CD14-positive monocyte (primary cell): Measurements from ENCODE around the gene CNKSR2. TPM values are rescaled to one million over a fixed set of nuclear protein-coding genes. Genes with fewer than 3 reads are reported as not detected.

Source experiments
- DNase-seq, 3 donors: peaks; one replicate each; pipeline ENCODE4 v3.0.0-alpha.2; 2011 to 2022
- H2AFZ ChIP-seq: 2 replicates; pipeline ENCODE4 v1.6.0; 2012; ENCODE audit warnings: mild to moderate bottlenecking, low read depth, low read length, inconsistent platforms; ENCODE audit not compliant: insufficient read depth, poor library complexity, severe bottlenecking
- H3K27ac ChIP-seq, 2 donors: 1 replicate in 1 of 2; 2 replicates in 1 of 2; pipeline ENCODE4 v1.5.1; 2012 to 2013; ENCODE audit warnings: low read length in 2 of 2, control low read depth in 1 of 2, inconsistent platforms in 1 of 2, low read depth in 1 of 2, mild to moderate bottlenecking in 1 of 2
- H3K27me3 ChIP-seq, 2 donors: one replicate each; pipeline versions ENCODE4 v1.6.0 to v1.6.1; 2011 to 2013; ENCODE audit warnings: low read length in 2 of 2; ENCODE audit not compliant: control insufficient read depth in 2 of 2, insufficient read depth in 2 of 2
- H3K36me3 ChIP-seq, 2 donors: replicated peaks in 1 of 2; 1 replicate in 1 of 2; 2 replicates in 1 of 2; pipeline versions ENCODE4 v1.5.1 to v1.6.1; 2012 to 2013; ENCODE audit warnings: low read length in 2 of 2, control low read depth in 1 of 2, inconsistent platforms in 1 of 2, mild to moderate bottlenecking in 1 of 2; ENCODE audit not compliant: insufficient read depth in 2 of 2, control insufficient read depth in 1 of 2
- H3K4me1 ChIP-seq, 2 donors: 1 replicate in 1 of 2; 2 replicates in 1 of 2; pipeline versions ENCODE4 v1.5.1 to v1.6.1; 2012 to 2013; ENCODE audit warnings: low read length in 2 of 2, control low read depth in 1 of 2, inconsistent platforms in 1 of 2, mild to moderate bottlenecking in 1 of 2, moderate library complexity in 1 of 2; ENCODE audit not compliant: insufficient read depth in 2 of 2, control insufficient read depth in 1 of 2
- H3K4me2 ChIP-seq: replicated peaks from 2 replicates; pipeline ENCODE3; 2012; ENCODE audit warnings: low read length, moderate library complexity, mild to moderate bottlenecking; ENCODE audit not compliant: poor library complexity, severe bottlenecking; ENCODE audit errors: extremely low read depth
- H3K4me3 ChIP-seq, 3 experiments: fragments of 200-600 bp in 1 of 3; sonication (generic) in 1 of 3; replicated peaks in 1 of 3; 1 replicate in 2 of 3; 2 replicates in 1 of 3; pipeline ENCODE4 v1.5.1; 2011 to 2013; ENCODE audit warnings: low read length in 3 of 3, mild to moderate bottlenecking in 3 of 3, control low read depth in 2 of 3, low read depth in 2 of 3, inconsistent platforms in 1 of 3, moderate library complexity in 1 of 3
- H3K79me2 ChIP-seq: 2 replicates; pipeline ENCODE4 v1.6.0; 2012; ENCODE audit warnings: mild to moderate bottlenecking, control low read depth, inconsistent platforms, low read length, moderate library complexity; ENCODE audit not compliant: insufficient read depth
- H3K9ac ChIP-seq: 2 replicates; pipeline ENCODE4 v1.6.0; 2017; ENCODE audit warnings: low read length, mild to moderate bottlenecking; ENCODE audit not compliant: insufficient read depth, poor library complexity, severe bottlenecking
- H3K9me3 ChIP-seq, 2 donors: replicated peaks in 1 of 2; 1 replicate in 1 of 2; 2 replicates in 1 of 2; pipeline versions ENCODE4 v1.5.1 to v1.6.1; 2012 to 2013; ENCODE audit warnings: low read length in 2 of 2, control low read depth in 1 of 2; ENCODE audit not compliant: control insufficient read depth in 1 of 2, insufficient read depth in 1 of 2
- H4K20me1 ChIP-seq: 2 replicates; pipeline ENCODE4 v1.6.0; 2012; ENCODE audit warnings: mild to moderate bottlenecking, low read length, control low read depth, moderate library complexity; ENCODE audit not compliant: insufficient read depth
- H3K27ac Mint-ChIP-seq, 7 donors: one replicate each; pipeline ENCODE4 v1.8.0; 2020; ENCODE audit warnings: mild to moderate bottlenecking in 7 of 7, mixed read lengths in 7 of 7, moderate library complexity in 6 of 7, inconsistent platforms in 2 of 7
- H3K27me3 Mint-ChIP-seq, 3 donors: one replicate each; pipeline ENCODE4 v1.8.0; 2021 to 2022; ENCODE audit warnings: low read depth in 3 of 3, mild to moderate bottlenecking in 3 of 3, mixed read lengths in 3 of 3, moderate library complexity in 3 of 3, inconsistent platforms in 1 of 3
- H3K36me3 Mint-ChIP-seq, 2 donors: one replicate each; pipeline ENCODE4 v1.8.0; 2020; ENCODE audit warnings: mixed read lengths in 2 of 2, inconsistent platforms in 1 of 2, mild to moderate bottlenecking in 1 of 2
- H3K4me1 Mint-ChIP-seq: one replicate; pipeline ENCODE4 v1.8.0; 2020; ENCODE audit warnings: mild to moderate bottlenecking, mixed read lengths
- H3K4me3 Mint-ChIP-seq, 2 donors: one replicate each; pipeline ENCODE4 v1.8.0; 2020; ENCODE audit warnings: mild to moderate bottlenecking in 2 of 2, mixed read lengths in 2 of 2, moderate library complexity in 1 of 2
- H3K9me3 Mint-ChIP-seq, 7 donors: one replicate each; pipeline ENCODE4 v1.8.0; 2020 to 2022; ENCODE audit warnings: mixed read lengths in 7 of 7, mild to moderate bottlenecking in 6 of 7, moderate library complexity in 6 of 7, inconsistent platforms in 2 of 7
- WGBS: methylation state at CpG from one replicate; pipeline ENCODE4 v1.1.5; 2013; ENCODE audit warnings: missing lambda C conversion rate; ENCODE audit not compliant: insufficient coverage; 5-methylcytosine and 5-hydroxymethylcytosine counted together
- intact Hi-C, 2 donors: fragments of 100-400 bp; cut with micrococcal nuclease; formaldehyde crosslinking; loops; one replicate each; pipeline versions ENCODE4 v1.15.0 to v1.15.1; 2023
- polyA plus RNA-seq, 3 donors: library from polyadenylated mRNA; depleted of rRNA in 1 of 3; unstranded in 2 of 3; stranded (reverse) in 1 of 3; fragments of 300-500 nt in 2 of 3; fragments of >200 nt in 1 of 3; fragmentation: Illumina TruSeq in 2 of 3; gene quantifications; 1 replicate in 2 of 3; 2 replicates in 1 of 3; pipeline ENCODE4 v1.2.3, GENCODE V29; 2012 to 2021
- TF ChIP-seq, protein P1 (sequence below): fragments of 200-600 bp; IDR thresholded peaks from one replicate; pipeline ENCODE4 v1.8.0; 2022; ENCODE audit warnings: antibody characterized with exemption, mild to moderate bottlenecking

The CNKSR2 gene
- polyA plus RNA-seq, 3 donors: 0.12 TPM; not detected in 2

DNA sequence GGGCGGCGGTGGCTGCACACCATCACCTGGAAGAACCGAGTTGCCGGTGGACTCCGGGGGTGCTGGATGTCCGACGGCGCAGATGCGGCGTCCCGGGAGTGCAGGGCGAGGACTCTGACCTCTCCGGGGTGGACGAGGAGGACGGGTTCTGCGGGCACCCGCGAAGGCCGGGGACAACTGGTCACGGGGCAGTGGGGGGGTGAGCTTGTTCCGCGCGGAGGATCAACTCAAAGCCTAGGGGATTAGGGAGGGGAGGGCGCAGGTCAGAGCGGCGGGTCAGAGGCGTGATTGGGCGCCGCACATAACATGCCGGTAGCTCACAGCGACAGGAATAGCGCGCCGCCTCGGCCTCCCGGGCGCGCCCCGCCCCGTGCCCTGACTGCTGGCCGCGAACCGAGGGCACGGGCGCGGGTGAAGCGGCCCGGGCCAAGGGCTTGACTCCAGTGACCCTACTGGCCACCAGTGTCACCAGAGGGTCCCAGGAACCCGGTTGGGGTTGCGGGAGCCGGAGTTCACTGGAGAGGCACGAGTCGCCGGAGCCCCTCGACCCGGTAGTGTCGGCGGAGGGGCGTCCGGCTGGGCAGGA is 284.0 kb downstream of the CNKSR2 start, which contains the start of gene KLHL34:
Gene KLHL34 (minus strand): TSS at position 179 of the 586 bp plus-strand sequence. CDS start 542 bp downstream, outside the sequence.
- 4% methylated on average over 43 of the region's 60 CpGs for WGBS
- Mint-ChIP-seq H3K36me3 (no peaks in the 10 kb centered on the region), H3K9me3 (peaks cover 2 to 24% (median 9%) of the 10 kb centered on the region in 7 donors), H3K4me3 (peak within 1 kb of the TSS in 1 of 2 donors; percentile 75), H3K4me1 (peaks cover 2% of the 10 kb centered on the region), H3K27ac (peak within 1 kb of the TSS in 1 of 7 donors; percentile 11), H3K27me3 (peaks cover 23 to 55% (median 42%) of the 10 kb centered on the region in 3 donors)
- Histone ChIP-seq H3K9ac (no peak within 1 kb of the TSS), H3K27me3 (peaks cover 5 to 45% of the 10 kb centered on the region in 2 donors), H3K4me1 (no peaks in the 10 kb centered on the region), H3K4me3 (no peak within 1 kb of the TSS), H3K79me2 (no peaks in the 10 kb centered on the region), H4K20me1 (no peaks in the 10 kb centered on the region), H3K36me3 (no peaks in the 10 kb centered on the region), H3K9me3 (peaks cover 4 to 27% of the 10 kb centered on the region in 2 donors), H3K4me2 (no peak within 1 kb of the TSS), H2AFZ (no peak within 1 kb of the TSS), H3K27ac (no peak within 1 kb of the TSS)
- intact Hi-C loops: no loop called here
- no peak for DNase-seq
- TF ChIP-seq, protein P1, sequence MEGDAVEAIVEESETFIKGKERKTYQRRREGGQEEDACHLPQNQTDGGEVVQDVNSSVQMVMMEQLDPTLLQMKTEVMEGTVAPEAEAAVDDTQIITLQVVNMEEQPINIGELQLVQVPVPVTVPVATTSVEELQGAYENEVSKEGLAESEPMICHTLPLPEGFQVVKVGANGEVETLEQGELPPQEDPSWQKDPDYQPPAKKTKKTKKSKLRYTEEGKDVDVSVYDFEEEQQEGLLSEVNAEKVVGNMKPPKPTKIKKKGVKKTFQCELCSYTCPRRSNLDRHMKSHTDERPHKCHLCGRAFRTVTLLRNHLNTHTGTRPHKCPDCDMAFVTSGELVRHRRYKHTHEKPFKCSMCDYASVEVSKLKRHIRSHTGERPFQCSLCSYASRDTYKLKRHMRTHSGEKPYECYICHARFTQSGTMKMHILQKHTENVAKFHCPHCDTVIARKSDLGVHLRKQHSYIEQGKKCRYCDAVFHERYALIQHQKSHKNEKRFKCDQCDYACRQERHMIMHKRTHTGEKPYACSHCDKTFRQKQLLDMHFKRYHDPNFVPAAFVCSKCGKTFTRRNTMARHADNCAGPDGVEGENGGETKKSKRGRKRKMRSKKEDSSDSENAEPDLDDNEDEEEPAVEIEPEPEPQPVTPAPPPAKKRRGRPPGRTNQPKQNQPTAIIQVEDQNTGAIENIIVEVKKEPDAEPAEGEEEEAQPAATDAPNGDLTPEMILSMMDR: no peak

DNA sequence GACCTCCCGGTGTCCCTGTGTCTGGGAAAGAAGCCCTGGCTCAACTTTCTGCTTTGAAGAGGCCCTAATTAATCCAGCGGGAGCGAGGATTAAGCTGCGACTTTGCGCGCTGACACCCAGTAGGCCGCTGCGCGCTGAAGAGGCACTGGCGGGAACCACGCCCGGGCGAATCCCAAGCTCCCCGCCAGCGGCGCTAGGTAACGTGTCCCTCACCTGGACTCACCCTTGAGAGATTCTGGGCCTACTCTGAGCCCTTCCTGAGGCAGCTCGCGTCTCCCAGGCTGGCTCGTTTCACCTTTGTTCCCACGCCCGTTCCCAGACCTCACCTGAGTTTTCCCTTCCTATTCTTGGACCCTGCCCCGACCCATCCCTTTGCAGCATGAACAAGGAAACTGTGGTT is 284.5 kb downstream of the CNKSR2 start:
- peaks cover 4 to 27% of the 10 kb centered on the region in 2 donors for H3K9me3 ChIP-seq
- H4K20me1 ChIP-seq: no peaks in the 10 kb centered on the region
- H2AFZ ChIP-seq: no peak overlapping the region
- Mint-ChIP-seq H3K4me1 (peaks cover 2% of the 10 kb centered on the region), H3K36me3 (no peaks in the 10 kb centered on the region), H3K27me3 (peaks cover 23 to 55% (median 42%) of the 10 kb centered on the region in 3 donors), H3K27ac (peak overlapping the region in 1 of 7 donors; percentile 11), H3K4me3 (peak overlapping the region in 1 of 2 donors; percentile 68), H3K9me3 (peaks cover 2 to 24% (median 9%) of the 10 kb centered on the region in 7 donors)
- WGBS: 12% methylated on average over 13 of the region's 23 CpGs
- no peak for DNase-seq
- no peaks in the 10 kb centered on the region for H3K79me2 ChIP-seq
- no peaks in the 10 kb centered on the region for H3K4me1 ChIP-seq
- H3K4me3 ChIP-seq: no peak overlapping the region
- H3K9ac ChIP-seq: no peak overlapping the region
- intact Hi-C loops: no loop called here
- peaks cover 5 to 45% of the 10 kb centered on the region in 2 donors for H3K27me3 ChIP-seq
- H3K27ac ChIP-seq: no peak overlapping the region
- H3K4me2 ChIP-seq: no peak overlapping the region
- TF ChIP-seq, protein P1: no peak
- no peaks in the 10 kb centered on the region for H3K36me3 ChIP-seq
